ENCODE results near the gene TAF1D.
"Not testable (repeated sequence)": the region's sequence is repeated elsewhere in the genome, so short reads cannot be mapped to it uniquely, and the experiment has no call there.

Gene TAF1D

GRCh38 chr11:93765551-93765950 lies 24.3 kb upstream of the TAF1D start:
- no peak overlapping the region for H3K27ac ChIP-seq (replicated peaks)
- H3K27me3 ChIP-seq (ENCODE audit: insufficient read depth, poor library complexity, severe bottlenecking), result no peaks in the 10 kb centered on the region
- H3K4me3 ChIP-seq (replicated peaks; ENCODE audit: insufficient read depth, low read length), result no peak overlapping the region
- no peak for DNase-seq (ENCODE audit: low read depth in 1 of 2, low spot score in 1 of 2)
- TF ChIP-seq SPI1 (IDR thresholded peaks at IDR 0.05; ENCODE audit: borderline replicate concordance, low read depth), result no peak
- no peak for TF ChIP-seq GABPA (IDR thresholded peaks at IDR 0.05; ENCODE audit: low read depth)
- TF ChIP-seq, protein P1, sequence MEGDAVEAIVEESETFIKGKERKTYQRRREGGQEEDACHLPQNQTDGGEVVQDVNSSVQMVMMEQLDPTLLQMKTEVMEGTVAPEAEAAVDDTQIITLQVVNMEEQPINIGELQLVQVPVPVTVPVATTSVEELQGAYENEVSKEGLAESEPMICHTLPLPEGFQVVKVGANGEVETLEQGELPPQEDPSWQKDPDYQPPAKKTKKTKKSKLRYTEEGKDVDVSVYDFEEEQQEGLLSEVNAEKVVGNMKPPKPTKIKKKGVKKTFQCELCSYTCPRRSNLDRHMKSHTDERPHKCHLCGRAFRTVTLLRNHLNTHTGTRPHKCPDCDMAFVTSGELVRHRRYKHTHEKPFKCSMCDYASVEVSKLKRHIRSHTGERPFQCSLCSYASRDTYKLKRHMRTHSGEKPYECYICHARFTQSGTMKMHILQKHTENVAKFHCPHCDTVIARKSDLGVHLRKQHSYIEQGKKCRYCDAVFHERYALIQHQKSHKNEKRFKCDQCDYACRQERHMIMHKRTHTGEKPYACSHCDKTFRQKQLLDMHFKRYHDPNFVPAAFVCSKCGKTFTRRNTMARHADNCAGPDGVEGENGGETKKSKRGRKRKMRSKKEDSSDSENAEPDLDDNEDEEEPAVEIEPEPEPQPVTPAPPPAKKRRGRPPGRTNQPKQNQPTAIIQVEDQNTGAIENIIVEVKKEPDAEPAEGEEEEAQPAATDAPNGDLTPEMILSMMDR (IDR thresholded peaks at IDR 0.05; ENCODE audit: insufficient read depth, low read length), result no peak
- TF ChIP-seq POLR2AphosphoS5 (IDR thresholded peaks at IDR 0.05; ENCODE audit: low read depth), result no peak
- TF ChIP-seq, protein P2, sequence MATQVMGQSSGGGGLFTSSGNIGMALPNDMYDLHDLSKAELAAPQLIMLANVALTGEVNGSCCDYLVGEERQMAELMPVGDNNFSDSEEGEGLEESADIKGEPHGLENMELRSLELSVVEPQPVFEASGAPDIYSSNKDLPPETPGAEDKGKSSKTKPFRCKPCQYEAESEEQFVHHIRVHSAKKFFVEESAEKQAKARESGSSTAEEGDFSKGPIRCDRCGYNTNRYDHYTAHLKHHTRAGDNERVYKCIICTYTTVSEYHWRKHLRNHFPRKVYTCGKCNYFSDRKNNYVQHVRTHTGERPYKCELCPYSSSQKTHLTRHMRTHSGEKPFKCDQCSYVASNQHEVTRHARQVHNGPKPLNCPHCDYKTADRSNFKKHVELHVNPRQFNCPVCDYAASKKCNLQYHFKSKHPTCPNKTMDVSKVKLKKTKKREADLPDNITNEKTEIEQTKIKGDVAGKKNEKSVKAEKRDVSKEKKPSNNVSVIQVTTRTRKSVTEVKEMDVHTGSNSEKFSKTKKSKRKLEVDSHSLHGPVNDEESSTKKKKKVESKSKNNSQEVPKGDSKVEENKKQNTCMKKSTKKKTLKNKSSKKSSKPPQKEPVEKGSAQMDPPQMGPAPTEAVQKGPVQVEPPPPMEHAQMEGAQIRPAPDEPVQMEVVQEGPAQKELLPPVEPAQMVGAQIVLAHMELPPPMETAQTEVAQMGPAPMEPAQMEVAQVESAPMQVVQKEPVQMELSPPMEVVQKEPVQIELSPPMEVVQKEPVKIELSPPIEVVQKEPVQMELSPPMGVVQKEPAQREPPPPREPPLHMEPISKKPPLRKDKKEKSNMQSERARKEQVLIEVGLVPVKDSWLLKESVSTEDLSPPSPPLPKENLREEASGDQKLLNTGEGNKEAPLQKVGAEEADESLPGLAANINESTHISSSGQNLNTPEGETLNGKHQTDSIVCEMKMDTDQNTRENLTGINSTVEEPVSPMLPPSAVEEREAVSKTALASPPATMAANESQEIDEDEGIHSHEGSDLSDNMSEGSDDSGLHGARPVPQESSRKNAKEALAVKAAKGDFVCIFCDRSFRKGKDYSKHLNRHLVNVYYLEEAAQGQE (IDR thresholded peaks at IDR 0.05; ENCODE audit: insufficient replicate concordance, low read depth), result no peak

DNA sequence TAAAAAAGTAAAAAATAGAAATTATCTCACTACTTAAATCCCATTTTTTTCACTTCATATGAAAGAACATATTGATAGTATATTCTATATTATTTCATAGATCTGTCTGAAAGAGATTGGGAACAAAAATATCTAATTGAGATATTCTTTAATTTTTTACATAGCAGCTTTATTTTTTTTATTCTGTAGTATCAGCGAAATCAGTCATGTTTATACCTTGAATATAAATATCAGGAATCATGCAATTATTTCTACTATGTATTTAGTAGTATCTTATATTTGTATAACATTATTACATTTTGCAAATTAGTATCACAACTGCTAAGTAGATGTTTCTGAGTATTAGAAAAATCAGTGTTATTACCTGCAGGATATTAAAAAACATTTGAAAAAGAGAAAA lies 20.6 kb upstream of the TAF1D start:
- Histone ChIP-seq H3K27ac (replicated peaks) (no peak overlapping the region), H3K27me3 (ENCODE audit: insufficient read depth, poor library complexity, severe bottlenecking) (no peaks in the 10 kb centered on the region), H3K4me3 (replicated peaks; ENCODE audit: insufficient read depth, low read length) (no peak overlapping the region)
- TF ChIP-seq, protein P1 (IDR thresholded peaks at IDR 0.05; ENCODE audit: insufficient read depth, low read length), result no peak
- TF ChIP-seq SPI1 (IDR thresholded peaks at IDR 0.05; ENCODE audit: borderline replicate concordance, low read depth), result no peak
- no peak for TF ChIP-seq GABPA (IDR thresholded peaks at IDR 0.05; ENCODE audit: low read depth)
- TF ChIP-seq, protein P2 (IDR thresholded peaks at IDR 0.05; ENCODE audit: insufficient replicate concordance, low read depth), result no peak
- TF ChIP-seq POLR2AphosphoS5 (IDR thresholded peaks at IDR 0.05; ENCODE audit: low read depth), result no peak
- no peak for DNase-seq (ENCODE audit: low read depth in 1 of 2, low spot score in 1 of 2)

DNA sequence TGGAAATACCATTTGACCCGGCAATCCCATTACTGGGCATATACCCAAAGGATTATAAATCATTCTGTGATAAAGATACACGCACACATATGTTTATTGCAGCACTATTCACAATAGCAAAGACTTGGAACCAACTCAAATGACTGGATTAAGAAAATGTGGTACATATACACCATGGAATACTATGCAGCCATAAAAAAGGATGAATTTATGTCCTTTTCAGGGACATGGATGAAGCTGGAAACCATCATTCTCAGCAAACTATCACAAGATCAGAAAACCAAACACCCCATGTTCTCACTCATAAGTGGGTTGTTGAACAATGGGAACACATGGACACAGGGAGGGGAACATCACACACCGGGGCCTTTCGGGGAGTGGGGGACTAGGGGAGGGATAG lies 17.8 kb upstream of the TAF1D start:
- H3K4me3 ChIP-seq (replicated peaks; ENCODE audit: insufficient read depth, low read length); H3K27me3 ChIP-seq (ENCODE audit: insufficient read depth, poor library complexity, severe bottlenecking); H3K27ac ChIP-seq (replicated peaks); DNase-seq (ENCODE audit: low read depth in 1 of 2, low spot score in 1 of 2): not testable (repeated sequence)

DNA sequence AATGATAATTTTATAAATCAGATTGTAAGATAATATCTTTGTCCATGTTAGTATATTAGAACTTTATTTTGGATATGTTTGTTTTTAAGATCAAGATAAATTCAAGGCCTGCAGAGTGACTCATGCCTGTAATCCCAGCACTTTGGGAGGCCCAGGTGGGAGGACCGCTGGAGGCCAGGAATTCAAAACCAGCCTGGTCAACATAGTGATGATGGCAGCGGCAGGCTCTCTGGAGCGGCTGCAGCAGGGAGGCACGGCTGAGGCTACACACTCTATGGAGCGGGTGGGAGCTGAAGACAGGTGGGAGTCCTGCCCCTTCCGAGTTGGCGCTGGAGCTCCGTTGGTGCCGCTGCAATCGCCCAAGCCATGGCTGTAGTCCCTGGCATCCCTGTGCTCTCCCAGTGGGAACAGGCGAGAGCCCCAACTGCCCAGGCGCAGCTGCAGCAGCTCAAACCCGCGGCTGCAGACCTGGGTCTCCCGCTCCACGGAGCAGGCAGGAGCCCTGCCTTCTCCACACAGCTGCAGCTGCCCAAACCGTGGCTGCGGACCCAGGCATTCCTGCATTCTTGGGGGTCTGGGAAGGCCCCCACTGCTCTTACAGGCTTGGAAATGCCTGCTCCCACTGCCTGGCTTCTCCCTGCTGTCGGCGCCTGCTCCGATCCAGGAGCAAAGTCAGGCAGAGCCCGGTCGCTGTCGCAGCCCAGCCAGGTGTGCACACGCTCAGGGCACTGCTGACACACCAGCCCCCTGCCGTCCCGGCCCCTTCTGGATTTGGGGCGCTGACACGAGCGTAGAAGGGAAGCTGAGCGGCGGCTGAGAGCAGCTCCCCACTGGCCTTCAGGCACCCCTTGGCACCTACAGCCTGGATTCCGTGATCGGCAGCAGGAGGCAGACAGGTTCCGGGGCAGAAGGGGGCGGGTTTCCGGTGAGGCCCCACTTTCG lies 16.9 kb upstream of the TAF1D start:
- DNase-seq (ENCODE audit: low read depth in 1 of 2, low spot score in 1 of 2), result no peak
- no peak overlapping the region for H3K4me3 ChIP-seq (replicated peaks; ENCODE audit: insufficient read depth, low read length)
- no peak overlapping the region for H3K27ac ChIP-seq (replicated peaks)
- TF ChIP-seq, protein P1 (IDR thresholded peaks at IDR 0.05; ENCODE audit: insufficient read depth, low read length), result no peak
- TF ChIP-seq POLR2AphosphoS5 (IDR thresholded peaks at IDR 0.05; ENCODE audit: low read depth) (no peak), SPI1 (IDR thresholded peaks at IDR 0.05; ENCODE audit: borderline replicate concordance, low read depth) (no peak), GABPA (IDR thresholded peaks at IDR 0.05; ENCODE audit: low read depth) (no peak)
- TF ChIP-seq, protein P2 (IDR thresholded peaks at IDR 0.05; ENCODE audit: insufficient replicate concordance, low read depth), result no peak
- no peaks in the 10 kb centered on the region for H3K27me3 ChIP-seq (ENCODE audit: insufficient read depth, poor library complexity, severe bottlenecking)
